ENCODE data around the gene APH1A. TPM values are rescaled to one million over a fixed set of nuclear protein-coding genes. Genes with fewer than 3 reads are reported as not detected.

Gene APH1A
- total and polyA plus RNA-seq, 2 of the 13 experiments (the other 11 are each of a cell fraction or from before 2014, with no cell fraction given), result 114 to 130 TPM

DNA sequence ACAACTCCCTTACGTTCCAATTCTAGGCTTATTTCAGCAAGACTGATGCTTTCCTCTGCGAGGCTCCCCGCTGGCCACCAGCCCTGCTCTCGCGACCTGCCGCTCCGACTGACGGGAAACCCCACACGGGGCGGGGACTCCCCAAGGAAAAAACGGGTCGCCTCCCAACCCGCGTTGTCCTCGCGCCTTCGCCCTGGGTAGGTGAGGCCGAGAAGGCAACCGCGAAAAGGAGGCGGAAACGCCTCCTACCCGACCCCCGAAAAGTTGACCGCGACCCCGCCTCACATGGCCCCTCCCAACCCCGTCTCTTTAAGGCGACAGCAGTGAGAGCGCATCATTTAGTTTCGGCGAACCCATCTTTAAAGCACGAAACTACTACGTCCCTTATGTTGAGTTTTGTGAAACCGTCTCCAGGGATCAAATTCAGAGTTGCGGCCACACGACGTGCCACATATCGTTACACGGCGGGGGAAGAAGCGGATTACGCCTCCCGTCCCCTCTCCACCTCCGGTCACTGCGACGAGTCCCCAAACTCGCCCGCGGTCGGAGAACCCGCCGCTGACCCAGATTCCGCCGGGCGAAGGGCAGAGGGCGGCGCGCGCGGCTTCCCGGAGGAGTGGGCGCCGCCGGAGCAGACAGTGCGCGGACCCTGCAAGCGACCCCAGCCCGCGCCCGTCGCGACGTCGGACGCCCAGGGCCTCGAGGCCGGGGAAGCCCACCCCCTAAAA lies 34.1 kb downstream of the APH1A start (continued):
- TF ChIP-seq, protein P1, sequence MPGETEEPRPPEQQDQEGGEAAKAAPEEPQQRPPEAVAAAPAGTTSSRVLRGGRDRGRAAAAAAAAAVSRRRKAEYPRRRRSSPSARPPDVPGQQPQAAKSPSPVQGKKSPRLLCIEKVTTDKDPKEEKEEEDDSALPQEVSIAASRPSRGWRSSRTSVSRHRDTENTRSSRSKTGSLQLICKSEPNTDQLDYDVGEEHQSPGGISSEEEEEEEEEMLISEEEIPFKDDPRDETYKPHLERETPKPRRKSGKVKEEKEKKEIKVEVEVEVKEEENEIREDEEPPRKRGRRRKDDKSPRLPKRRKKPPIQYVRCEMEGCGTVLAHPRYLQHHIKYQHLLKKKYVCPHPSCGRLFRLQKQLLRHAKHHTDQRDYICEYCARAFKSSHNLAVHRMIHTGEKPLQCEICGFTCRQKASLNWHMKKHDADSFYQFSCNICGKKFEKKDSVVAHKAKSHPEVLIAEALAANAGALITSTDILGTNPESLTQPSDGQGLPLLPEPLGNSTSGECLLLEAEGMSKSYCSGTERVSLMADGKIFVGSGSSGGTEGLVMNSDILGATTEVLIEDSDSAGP (CRISPR knock-in tag; IDR thresholded peaks at IDR 0.05; ENCODE audit: borderline replicate concordance), result peak; percentile 90
- 0 out of 2 replicates have a peak, but pooled peaks have one; percentile 66 for TF ChIP-seq ZNF329 (CRISPR knock-in tag; IDR thresholded peaks at IDR 0.05; ENCODE audit: low read depth)
- TF ChIP-seq FOXO1 (CRISPR knock-in tag; IDR thresholded peaks at IDR 0.05), result no peak
- no peak for TF ChIP-seq TBP (CRISPR knock-in tag; IDR thresholded peaks at IDR 0.05)
- peak; percentile 68 for TF ChIP-seq KDM2A (CRISPR knock-in tag; IDR thresholded peaks at IDR 0.05; ENCODE audit: borderline replicate concordance, low read depth)
- TF ChIP-seq ZSCAN29 (CRISPR knock-in tag; conservative IDR thresholded peaks at IDR 0.05), result no peak
- TF ChIP-seq HOXA3 (CRISPR knock-in tag; IDR thresholded peaks at IDR 0.05), result peak; percentile 47
- TF ChIP-seq YEATS2 (CRISPR knock-in tag; IDR thresholded peaks at IDR 0.05; ENCODE audit: borderline replicate concordance), result no peak
- TF ChIP-seq HNF4A (CRISPR knock-in tag; IDR thresholded peaks at IDR 0.05), result no peak
- TF ChIP-seq KAT2B (IDR thresholded peaks at IDR 0.05; ENCODE audit: borderline replicate concordance, low read depth, low read length), result no peak
- 0 out of 2 replicates have a peak, but pooled peaks have one; percentile 31 for TF ChIP-seq ZFP36L1 (CRISPR knock-in tag; IDR thresholded peaks at IDR 0.05)
- peak; percentile 57; the same call in 1 of the 2 replicates for TF ChIP-seq GABPB1 (CRISPR knock-in tag; IDR thresholded peaks at IDR 0.05)
- peak; percentile 25; the same call in 1 of the 2 replicates for TF ChIP-seq ELF3 (CRISPR knock-in tag; IDR thresholded peaks at IDR 0.05)
- no peak; the same call in 1 of the 2 replicates for TF ChIP-seq REL (CRISPR knock-in tag; conservative IDR thresholded peaks at IDR 0.05)
- no peak; the same call in 1 of the 2 replicates for TF ChIP-seq ZNF780A (CRISPR knock-in tag; IDR thresholded peaks at IDR 0.05)
- 0 out of 2 replicates have a peak, but pooled peaks have one; percentile 16 for TF ChIP-seq ZNF766 (CRISPR knock-in tag; IDR thresholded peaks at IDR 0.05; ENCODE audit: borderline replicate concordance)
- peak; percentile 76 for TF ChIP-seq SAP130 (CRISPR knock-in tag; IDR thresholded peaks at IDR 0.05; ENCODE audit: low read depth)
- TF ChIP-seq WIZ (CRISPR knock-in tag; IDR thresholded peaks at IDR 0.05), result no peak
- peak; percentile 38; the same call in 1 of the 2 replicates for TF ChIP-seq SP5 (CRISPR knock-in tag; IDR thresholded peaks at IDR 0.05; ENCODE audit: borderline replicate concordance, low read depth)
- TF ChIP-seq YEATS4 (CRISPR knock-in tag; IDR thresholded peaks at IDR 0.05; ENCODE audit: borderline replicate concordance), result peak; percentile 70; the same call in 1 of the 2 replicates
- 0 out of 2 replicates have a peak, but pooled peaks have one; percentile 10 for TF ChIP-seq REPIN1 (CRISPR knock-in tag; IDR thresholded peaks at IDR 0.05; ENCODE audit: borderline replicate concordance, low read depth)
- TF ChIP-seq, protein P2, sequence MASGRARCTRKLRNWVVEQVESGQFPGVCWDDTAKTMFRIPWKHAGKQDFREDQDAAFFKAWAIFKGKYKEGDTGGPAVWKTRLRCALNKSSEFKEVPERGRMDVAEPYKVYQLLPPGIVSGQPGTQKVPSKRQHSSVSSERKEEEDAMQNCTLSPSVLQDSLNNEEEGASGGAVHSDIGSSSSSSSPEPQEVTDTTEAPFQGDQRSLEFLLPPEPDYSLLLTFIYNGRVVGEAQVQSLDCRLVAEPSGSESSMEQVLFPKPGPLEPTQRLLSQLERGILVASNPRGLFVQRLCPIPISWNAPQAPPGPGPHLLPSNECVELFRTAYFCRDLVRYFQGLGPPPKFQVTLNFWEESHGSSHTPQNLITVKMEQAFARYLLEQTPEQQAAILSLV (CRISPR knock-in tag; IDR thresholded peaks at IDR 0.05; ENCODE audit: borderline replicate concordance), result peak; percentile 83
- 0 out of 2 replicates have a peak, but pooled peaks have one; percentile 13 for TF ChIP-seq ETV6 (CRISPR knock-in tag; conservative IDR thresholded peaks at IDR 0.05)
- 0 out of 2 replicates have a peak, but pooled peaks have one; percentile 20 for TF ChIP-seq SALL2 (CRISPR knock-in tag; IDR thresholded peaks at IDR 0.05)
- TF ChIP-seq YY1 (IDR thresholded peaks at IDR 0.05; ENCODE audit: insufficient read depth, insufficient replicate concordance, low read depth, low read length), result peak; percentile 13
- TF ChIP-seq ZNF816 (CRISPR knock-in tag; IDR thresholded peaks at IDR 0.05; ENCODE audit: borderline replicate concordance), result 0 out of 2 replicates have a peak, but pooled peaks have one; percentile 31
- peak; percentile 59; the same call in 1 of the 2 replicates for TF ChIP-seq ERF (CRISPR knock-in tag; IDR thresholded peaks at IDR 0.05)
- TF ChIP-seq KMT2A (CRISPR knock-in tag; IDR thresholded peaks at IDR 0.05), result peak; percentile 61

Measured in HepG2 (cell line).